T-helper 9 cell (primary cell): Measurements from ENCODE around the gene GAS7.
"Not testable (repeated sequence)": the region's sequence is repeated elsewhere in the genome, so short reads cannot be mapped to it uniquely, and the experiment has no call there.

Source experiments
- DNase-seq: peaks from one replicate; pipeline ENCODE4 v3.0.0-alpha.2; 2020

GAS7 gene

DNA sequence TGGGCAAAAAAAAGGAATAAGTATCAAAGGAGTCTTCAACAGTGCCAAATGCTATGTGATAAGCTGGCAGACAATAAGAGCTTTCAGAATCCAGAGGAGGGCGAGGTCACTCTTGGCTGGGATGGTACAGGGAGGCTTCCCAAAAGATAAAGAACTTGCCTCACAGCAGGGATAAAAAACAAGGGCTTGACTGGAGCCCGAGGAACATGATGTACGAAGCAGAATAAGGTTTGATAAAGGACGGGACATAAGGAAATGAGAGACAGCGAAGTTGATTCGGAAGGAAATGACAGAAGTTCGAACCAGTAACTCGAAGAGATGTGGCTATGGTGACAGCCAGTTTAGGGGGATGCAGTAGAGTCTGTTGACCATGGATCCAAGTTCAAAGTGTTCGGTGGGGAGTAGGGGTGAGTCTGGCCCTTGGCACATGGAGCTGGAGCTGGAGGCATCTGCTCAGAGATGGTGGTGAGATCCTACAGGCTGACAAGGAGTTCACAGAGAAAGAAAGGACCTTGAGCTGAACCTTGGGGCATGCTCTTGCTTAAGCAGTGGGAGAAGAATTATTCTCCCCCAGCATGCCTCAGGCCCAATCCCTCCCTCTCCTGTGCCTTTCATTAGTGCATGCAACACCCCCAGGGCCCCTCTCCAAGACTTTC lies 155.7 kb downstream of the GAS7 start:
- no peak for DNase-seq

DNA sequence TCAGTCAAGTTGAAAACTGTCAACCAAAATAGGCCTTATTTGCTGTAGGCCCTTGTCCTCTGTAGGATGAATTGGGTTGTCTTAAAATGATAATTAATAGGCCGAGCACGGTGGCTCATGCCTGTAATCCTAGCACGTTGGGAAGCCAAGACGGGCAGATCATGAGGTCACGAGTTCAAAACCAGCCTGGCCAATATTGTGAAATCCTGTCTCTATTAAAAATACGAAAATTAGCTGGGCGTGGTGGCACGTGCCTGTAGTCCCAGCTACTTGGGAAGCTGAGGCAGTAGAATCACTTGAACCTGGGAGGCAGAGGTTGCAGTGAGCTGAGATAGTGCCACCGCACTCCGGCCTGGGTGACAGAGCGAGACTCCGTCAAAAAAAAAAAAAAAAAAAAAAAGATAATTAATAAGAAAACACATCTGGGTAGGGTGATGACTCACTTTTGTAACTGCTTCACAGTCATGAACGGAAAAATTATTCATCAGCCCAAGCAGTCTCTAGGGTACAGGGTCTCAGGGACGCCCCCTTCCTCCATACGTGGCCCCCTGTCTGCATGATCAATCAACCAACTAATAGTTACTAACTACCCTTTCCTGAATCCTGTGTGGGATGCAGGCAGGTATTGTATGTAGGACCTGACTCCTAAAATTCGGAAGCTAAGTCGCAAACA lies 156.4 kb downstream of the GAS7 start:
- no peak for DNase-seq

DNA sequence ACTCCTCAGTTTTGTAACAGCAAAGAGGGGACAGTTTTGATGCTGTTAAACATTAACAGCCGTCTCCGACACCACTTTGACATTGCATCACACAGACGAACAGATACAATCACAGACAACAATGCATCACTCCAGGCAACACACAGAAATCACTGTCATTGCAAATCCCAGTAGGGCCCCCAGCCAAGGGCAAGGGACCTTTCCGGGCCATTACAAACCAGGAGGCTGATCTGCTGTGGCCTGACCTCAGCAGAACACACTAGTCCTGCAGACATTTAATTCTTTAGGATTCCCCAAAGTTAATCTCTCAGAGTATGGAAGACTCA lies 157.2 kb downstream of the GAS7 start:
- no peak for DNase-seq

DNA sequence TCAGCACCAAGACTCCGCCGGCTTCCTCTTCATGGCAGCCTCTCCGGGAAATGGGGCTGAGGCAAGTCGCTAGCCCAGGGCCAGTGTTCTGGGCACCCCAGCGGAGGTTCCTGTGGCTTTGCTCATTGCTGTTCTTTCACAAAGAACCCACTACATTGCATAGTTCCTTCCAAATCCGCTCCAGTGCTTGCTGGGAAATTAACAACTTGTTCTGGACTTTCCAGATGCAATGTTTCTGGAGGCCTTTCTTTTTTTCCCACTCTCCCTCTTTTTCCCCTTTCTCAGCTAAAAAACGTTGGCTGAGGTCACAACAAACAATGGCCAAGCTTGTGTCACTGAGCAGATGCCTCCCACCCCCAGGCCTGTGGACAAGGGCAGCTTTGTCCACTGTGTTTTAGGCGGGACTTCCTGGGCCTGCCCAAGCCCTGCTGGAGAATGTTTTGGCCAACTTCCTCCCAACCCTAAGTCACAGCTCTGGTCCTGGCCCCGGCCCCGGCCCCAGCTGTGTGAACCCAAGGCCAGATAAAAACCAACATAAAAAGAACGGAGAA lies 161.8 kb downstream of the GAS7 start:
- DNase-seq: no peak

DNA sequence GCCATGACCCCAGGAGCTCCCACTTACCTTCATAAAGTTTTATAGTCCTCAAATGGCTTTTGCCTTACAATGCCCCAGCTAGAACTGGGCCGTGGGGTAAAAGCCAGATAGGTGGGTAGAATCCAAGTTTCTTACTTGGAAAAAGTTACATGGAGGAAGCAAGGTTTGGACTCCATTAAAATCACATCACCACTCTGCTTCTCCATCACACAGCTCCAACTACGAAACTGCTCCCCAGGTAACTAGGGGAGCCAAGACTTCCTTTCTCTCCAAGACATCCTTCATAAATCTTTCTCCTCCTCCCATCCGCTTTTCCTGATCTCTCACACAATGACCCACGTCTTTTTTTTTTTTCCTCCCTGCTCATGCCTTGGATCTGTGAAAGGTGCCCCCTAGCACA lies 162.5 kb downstream of the GAS7 start:
- DNase-seq: no peak

DNA sequence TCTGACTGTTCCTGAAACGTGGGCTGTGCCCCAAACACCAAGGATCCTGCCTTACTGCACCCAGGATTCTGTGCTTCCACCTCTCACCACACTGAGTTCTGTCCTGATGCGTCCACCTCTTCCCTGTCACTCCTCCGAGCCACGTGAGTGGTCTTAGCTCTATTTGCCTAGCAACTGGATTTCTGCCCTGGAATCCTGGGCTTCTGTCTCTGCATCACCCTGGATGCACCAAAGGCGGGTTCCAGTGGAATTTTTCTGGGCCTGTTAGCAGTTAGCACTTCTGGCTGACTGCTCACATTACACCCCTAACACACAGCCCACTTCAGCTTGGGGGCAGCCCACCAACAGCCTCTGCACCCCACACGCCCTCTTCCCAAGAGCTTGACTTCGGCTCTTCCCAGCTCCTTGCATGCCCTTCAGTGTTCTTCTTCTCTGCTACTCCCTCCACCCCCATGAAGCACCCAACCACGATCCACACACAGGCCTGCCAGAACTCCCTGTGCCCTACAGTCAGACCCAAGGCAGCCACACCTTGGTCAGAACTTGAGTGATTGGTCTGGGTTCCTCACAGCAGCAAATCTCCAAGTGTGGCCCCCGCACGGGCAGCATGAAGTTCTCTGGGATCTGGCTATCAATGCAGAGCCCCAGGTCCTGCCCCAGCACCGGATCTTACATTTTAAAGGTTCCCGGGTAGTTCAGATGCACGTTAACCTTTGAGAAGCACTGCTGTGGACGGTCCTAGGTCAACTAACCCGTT lies 163.5 kb downstream of the GAS7 start:
- no peak for DNase-seq

DNA sequence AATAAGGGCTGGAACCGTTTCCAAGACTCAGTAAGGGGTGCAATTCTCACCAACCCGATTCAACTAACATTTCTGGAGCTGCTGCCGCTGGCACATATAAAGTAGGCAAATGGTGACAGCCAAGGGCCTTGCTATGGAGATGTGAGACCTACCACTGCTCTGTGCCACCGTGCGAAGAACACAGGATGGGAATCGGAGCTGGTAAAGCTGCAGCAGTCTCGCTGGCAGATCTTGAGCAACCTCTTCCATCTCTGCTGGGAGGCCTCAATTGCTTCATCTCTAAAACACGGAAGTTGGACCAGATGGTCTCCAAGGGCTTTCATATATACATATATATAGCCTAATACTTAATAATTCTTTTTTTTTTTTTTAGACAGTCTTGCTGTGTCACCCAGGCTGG lies 164.4 kb downstream of the GAS7 start:
- no peak for DNase-seq

DNA sequence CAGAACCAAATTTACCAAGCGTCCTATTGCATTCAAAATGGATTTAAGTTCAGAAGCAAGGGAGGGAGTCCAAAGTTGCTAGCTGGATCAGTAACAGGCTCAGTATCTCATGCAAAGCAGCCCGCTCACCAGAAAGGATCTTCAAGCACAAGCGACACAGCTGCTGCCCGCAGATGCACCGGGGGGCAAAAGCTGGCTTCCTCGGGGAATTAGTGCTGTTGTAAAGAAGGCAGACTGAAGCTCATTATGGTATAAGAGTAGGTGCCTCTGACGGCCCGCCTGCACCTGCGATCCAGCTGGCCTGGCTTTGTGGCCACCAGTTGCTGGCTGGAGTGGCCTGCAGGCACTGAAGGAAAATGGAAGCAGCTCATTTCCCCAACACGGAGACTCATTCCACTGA lies 165.0 kb downstream of the GAS7 start:
- no peak for DNase-seq

DNA sequence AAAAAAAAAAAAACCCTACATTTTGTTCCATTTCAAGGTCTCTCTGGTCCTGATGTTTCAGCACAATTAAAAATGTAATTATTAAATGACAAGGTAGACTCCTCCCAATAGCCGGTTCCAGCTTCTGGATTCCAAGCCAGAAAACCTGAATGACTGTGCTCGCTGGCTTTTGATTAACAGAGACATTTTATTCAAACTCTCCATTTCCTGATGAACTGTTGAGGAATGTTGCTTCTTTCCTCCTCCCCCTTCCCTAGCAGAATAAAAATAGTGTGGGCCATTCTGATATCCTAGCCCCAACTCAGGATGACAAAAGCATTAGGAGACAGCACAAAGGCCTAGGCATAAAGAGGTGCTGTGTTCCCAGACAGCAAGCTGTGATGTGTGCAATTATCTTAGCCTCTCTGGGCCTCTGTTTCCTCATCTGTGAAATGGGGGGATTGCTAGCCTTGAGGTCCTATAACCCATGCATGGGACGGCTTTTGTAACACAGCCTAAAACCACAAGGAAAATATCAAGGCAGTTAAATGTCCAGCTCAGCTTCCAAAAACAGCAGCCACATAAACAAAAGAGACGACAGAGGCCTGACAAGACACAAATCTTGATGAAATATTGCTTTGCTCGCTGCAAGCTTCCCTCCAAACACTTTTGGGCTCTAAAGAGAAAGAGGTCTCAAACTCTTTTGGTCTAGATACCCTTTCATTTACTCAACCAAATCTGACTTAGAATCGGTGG lies 166.1 kb downstream of the GAS7 start:
- DNase-seq: no peak

DNA sequence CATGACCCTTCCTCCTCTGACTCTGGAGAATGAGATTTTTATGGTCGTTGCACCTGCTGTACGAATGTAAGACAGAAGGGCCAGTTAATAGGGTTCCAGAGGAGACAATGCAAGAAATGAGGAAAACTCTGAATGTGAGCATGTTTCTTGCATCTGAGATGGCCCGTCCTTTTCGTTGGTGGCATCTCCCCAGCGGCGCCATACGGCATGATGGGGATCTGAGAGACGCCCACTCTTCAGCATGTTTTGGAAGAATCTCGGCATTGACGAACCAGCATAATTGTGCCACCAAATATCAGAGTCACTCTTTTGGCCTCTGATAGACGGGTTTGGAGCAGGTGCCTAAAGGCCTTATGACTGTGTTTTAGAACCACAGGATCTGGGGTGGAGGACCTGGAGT lies 166.8 kb downstream of the GAS7 start:
- DNase-seq: no peak

DNA sequence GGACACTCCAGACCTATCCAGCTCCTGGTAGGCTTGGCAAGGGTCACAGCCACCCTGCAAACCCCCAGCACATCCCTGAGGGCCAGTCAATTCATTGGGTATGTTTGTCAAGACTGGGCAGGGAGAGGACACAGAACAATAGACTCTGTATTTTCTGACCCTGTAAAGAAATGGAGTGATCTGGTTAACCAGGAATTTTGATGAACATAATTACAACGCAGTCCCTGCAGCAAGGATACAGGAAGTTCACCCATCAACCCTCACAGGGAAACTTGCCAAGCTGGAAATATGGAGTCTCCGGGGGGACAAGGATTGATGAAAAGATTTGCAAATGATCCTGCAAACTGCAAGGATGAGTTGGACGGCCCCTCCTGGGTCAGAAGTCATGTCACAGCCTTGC lies 167.3 kb downstream of the GAS7 start:
- no peak for DNase-seq

DNA sequence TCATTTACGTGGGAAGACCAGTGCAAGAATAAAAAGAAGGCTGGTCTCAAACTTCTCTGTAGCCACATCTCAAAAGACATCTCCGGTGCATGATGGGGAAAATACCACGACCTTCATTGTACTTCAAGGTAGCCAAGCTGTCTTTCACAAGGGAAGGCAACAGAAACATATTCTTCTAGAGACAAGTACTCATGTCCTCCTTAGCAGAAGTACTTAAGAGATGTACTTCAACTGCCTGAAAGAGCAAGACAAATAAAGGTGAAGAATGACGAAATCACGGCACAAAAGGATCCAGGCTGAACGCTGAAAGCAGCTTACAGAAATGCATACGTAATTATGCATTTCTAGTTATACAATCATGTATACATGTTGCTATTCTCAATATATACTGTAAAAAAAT lies 169.3 kb downstream of the GAS7 start:
- DNase-seq: no peak

DNA sequence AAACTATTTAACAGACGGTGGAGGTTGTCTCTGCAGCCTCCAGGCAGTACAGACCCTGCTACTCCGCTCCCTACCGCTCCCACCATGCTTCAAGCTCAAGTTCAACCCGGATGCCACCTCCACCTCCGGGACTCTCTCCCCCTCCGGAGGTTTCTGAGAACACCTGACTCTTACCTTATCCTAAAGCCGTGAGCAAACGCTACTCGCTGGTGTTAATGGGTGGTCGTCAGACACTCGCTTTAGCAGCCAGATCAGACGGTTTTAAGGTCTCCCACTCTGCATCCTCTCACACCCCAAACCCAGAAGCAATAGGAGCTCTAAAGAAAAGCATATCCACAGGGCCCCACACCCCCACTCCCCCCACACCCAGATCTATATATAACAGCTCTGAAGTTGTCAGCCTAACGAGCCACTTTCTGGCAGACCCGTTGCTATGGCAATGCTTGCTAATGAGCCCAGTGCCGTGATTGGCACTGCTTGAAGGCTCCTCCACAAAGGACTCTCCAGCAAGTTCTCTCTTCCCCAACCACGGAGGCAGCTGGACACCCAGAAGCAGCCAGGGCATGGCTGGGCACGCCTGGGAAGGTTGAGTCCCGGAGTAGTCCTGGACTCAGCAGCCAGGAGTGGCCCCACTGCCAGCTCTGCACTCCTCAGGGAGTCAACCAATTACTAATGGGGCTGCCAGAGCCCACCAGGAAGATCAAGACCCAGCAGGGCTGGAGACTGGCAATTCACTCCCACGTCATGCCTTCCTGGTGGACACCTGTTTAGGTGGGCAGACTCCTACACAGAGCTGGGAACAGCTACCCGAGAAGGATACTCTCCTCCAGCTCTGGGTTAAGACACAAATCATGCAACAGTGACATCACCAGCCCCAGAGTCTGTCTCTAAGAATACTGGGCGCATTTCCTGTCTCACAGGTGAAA lies 172.2 kb downstream of the GAS7 start:
- no peak for DNase-seq

DNA sequence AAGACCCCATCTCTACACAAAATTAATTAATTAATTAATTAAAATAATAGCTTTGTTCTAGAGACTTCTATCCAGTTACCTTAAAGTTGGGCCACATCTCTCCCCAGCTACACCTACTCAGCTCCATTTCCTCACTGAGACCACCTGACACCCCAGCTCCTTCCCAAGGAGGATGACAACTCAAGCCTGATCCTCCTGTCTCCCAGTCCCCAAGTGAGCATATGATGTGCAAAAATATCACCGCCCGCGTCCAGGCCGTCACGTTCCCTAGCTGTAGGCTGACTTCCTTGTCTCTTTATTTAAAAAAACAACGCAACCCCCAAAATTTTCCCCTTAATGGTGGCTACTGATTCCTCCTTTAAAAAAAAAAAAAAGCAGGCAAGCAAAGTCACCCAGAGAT lies 173.2 kb downstream of the GAS7 start:
- no peak for DNase-seq

DNA sequence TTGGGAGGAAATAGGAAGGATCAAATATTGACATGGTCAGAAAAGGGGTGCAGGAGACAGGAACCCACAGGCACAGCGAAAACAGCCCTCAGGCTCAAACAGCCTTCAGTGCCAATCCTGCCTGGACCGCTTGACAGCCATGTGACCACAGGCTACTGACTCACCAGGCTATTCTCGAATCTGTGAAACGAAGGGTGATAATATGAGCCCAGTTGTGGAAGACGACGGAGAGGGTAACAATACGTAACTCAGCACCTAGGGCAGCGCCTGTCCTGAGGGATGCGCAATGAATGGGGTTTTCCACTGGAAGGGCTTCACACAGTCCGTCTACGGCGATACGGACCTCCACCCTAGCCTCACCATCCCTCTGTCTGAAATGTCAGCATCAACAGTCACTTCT lies 176.0 kb downstream of the GAS7 start:
- DNase-seq: no peak

DNA sequence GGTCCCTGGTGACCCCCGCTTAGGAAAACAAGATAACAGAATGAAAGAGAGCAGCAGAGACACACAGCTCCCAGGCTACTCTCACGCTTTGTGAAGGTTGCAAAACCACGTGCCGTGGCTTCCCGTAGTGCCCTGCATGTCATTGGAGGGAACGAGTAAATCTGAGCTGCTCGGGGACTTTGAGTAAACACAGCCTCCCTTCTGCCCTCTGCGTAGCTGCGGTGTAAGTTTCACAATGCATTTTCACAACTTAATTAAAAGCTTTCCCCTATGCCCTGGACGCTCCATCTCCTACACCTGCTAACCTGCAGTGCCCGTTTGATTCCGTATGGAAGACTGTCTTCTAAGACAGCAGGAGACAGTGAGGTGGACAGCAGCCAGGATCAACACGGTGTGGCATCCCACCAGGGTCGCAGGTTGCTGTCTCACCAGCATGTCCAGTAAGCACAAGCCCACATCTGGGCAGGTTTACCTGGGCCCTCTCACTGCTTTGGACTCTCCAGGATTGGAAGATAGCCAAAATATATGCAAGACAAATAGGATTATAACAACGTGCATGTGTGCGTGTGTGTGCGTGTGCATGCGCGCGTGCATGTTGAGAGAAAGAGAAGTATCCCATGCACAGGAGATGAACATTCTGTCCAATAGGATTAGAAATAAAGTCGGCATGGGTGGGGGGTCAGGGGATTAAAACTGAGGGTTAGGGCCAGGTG lies 177.0 kb downstream of the GAS7 start:
- DNase-seq: no peak

DNA sequence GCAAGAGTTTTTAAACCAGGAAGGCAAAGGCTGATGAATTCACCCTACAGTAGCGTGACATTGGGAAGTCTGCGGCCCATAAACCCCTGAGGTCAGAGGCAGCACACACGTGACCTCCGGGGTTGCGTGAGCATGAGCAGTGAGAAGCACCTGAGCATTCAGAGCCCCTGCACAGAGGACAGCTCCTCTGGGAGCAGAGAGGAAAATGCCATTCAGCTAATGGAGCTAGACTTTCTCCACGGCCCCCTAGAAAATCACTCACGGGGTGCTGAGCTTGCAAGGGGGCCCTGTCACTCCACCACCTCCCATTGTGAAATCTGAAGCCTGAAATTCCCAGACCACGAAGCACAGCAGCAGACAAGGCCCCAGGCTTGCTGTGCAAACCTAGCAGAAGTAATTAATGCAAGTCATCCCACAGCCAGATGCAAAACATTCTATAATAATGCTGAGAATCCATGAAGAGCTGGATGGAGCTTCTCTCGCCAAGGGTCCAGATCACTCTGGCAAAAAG lies 178.4 kb downstream of the GAS7 start:
- no peak for DNase-seq

DNA sequence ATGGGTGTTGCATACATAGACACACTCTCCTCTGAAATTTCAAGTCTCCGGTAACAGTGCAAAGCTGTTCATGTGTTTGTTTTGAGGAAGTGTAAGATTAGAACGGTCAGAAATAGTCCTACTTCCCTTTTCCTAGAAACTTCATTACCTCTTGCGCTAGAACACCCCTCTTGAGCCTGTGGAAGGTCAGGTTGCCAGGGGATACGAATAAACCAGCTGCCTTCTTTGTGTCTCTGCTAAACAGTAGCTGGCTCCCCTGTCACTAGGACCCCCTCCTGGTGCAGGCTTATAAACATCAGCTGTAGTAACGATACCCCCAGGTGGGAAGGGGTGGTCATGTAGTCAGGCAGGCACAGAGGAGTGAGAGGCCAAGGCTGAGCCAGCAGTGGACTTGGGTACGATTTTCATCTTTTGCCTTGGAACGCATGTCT lies 179.9 kb downstream of the GAS7 start:
- no peak for DNase-seq

DNA sequence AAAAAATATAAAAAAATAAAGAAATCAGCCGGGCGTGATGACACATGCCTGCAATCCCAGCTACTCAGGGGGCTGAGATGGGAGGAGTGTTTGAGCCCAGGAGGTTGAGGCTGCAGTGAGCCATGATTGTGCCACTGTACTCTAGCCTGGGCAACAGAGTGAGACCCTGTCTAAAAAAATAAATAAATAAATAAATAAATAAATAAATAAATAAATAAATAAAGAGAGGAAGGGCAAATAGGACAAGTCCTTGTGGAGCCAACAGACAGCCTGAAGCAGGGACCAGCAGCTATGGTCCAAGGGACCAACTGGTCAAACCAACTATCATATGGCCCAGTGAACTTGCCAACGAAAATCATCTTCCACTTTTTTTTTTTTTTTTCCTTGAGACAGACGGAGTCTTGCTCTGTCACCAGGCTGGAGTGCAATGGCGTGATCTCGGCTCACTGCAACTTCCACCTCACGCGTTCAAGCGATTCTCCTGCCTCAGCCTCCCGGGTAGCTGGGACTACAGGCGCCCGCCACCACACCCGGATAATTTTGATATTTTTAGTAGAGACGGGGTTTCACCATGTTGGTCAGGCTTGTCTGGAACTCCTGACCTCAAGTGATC lies 181.3 kb downstream of the GAS7 start:
- DNase-seq: not testable (repeated sequence)

DNA sequence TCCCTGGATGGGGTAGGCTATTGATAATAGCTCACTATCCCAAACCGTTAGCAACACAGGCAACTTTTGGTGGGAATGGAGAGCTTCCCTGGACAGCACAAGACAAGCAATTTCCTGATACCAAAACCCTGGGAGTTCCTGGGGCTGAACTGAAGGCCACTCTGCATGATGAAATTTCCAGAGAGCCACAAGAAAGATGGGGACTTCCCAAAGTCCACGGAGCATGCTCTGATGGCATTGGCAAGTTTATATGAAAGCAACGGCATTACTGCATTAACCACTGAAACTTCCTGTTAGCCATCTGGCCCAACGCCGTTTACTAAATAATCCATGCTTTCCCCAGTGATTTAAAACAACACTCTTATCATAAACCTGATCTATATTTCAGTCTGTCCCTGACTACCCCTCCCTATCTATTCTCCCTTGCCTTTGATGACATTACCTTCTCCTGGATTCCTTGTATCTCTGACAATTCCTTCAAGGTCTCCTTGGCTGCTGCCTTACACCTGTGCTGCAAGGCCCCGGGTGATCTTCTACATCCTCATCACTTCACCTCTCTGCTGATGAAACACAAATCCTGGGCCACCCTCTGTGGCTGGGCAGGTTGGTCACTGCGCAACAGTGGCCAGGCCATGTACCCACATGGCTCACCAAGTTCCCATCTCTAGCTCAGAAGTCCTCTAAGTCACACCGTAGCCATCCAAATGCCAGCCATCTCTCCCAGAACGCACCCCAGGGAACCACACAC lies 184.9 kb downstream of the GAS7 start:
- no peak for DNase-seq
